Testis (tissue), 3 donors: ENCODE data around the gene IL13. TPM values are rescaled to one million over a fixed set of nuclear protein-coding genes. Genes with fewer than 3 reads are reported as not detected.
"Not testable (repeated sequence)": the region's sequence is repeated elsewhere in the genome, so short reads cannot be mapped to it uniquely, and the experiment has no call there.

Source experiments
- DNase-seq: peaks from one replicate; pipeline ENCODE4 v3.0.0-alpha.2; 2019
- H3K27ac ChIP-seq, 2 donors: fragments of 200-600 bp; sonication (generic); one replicate each; pipeline ENCODE4 v1.5.1; 2019
- H3K27me3 ChIP-seq: fragments of 200-600 bp; sonication (generic); one replicate; pipeline ENCODE4 v1.5.1; 2019
- H3K36me3 ChIP-seq: fragments of 200-600 bp; sonication (generic); one replicate; pipeline ENCODE4 v1.5.1; 2017; ENCODE audit warnings: low read depth; ENCODE audit errors: missing control alignments
- H3K4me1 ChIP-seq: fragments of 200-600 bp; sonication (generic); one replicate; pipeline ENCODE4 v1.5.1; 2019
- H3K4me3 ChIP-seq, 2 donors: fragments of 200-600 bp; sonication (generic); one replicate each; pipeline ENCODE4 v1.5.1; 2017 to 2019
- H3K9me3 ChIP-seq: fragments of 200-600 bp; sonication (generic); one replicate; pipeline ENCODE4 v1.5.1; 2017
- CTCF ChIP-seq, 3 experiments: fragments of 450-650 bp in 2 of 3; fragments of 200-600 bp in 1 of 3; sonication (generic) in 1 of 3; IDR thresholded peaks; one replicate each; pipeline ENCODE4 v1.5.1; 2016 to 2019; ENCODE audit warnings: antibody characterized with exemption in 3 of 3, mild to moderate bottlenecking in 2 of 3, moderate library complexity in 1 of 3
- POLR2A ChIP-seq: fragments of 450-650 bp; IDR thresholded peaks from one replicate; pipeline ENCODE4 v1.6.1; 2017; ENCODE audit warnings: antibody characterized with exemption, mild to moderate bottlenecking, moderate library complexity
- WGBS, 2 donors: methylation state at CpG; one replicate each; pipeline ENCODE4 v1.1.5; 2018; 5-methylcytosine and 5-hydroxymethylcytosine counted together
- intact Hi-C: fragments of 100-400 bp; cut with DNase I; formaldehyde crosslinking; loops from one replicate; pipeline ENCODE4 v1.15.1; 2023; ENCODE audit warnings: low total_unique reads
- polyA plus RNA-seq: library from polyadenylated mRNA; stranded (reverse); fragments of 350-450 nt; fragmentation: Illumina TruSeq; extraction: RNeasy Lipid Tissue Mini Kit (QIAGEN cat#74804); gene quantifications from one replicate; pipeline ENCODE4 v1.2.3, GENCODE V29; 2014; ENCODE audit warnings: low read depth, low replicate concordance; ENCODE audit not compliant: insufficient read depth
- total RNA-seq, 2 donors: library from RNA; depleted of rRNA; stranded (reverse); fragments of >200 nt; gene quantifications; one replicate each; pipeline ENCODE4 v1.2.3, GENCODE V29; 2016

Gene IL13
- total and polyA plus RNA-seq, 3 donors from 2014 or later, result 17.3 to 73.4 (median 25.0) TPM

GRCh38 chr5:132622608-132623007 is 35.4 kb upstream of the IL13 start:
- no peak for TF ChIP-seq CTCF (IDR thresholded peaks at IDR 0.05)
- no peak overlapping the region for H3K4me3 ChIP-seq
- intact Hi-C loops, result no loop called here
- H3K27ac ChIP-seq, result no peak overlapping the region
- DNase-seq, result no peak
- H3K9me3 ChIP-seq, result no peaks in the 10 kb centered on the region
- no peaks in the 10 kb centered on the region for H3K36me3 ChIP-seq
- H3K27me3 ChIP-seq, result no peaks in the 10 kb centered on the region
- H3K4me1 ChIP-seq, result no peaks in the 10 kb centered on the region

- Histone ChIP-seq H3K36me3 (no peaks in the 10 kb centered on the region), H3K27me3 (no peaks in the 10 kb centered on the region), H3K9me3 (no peaks in the 10 kb centered on the region), H3K4me3 (no peak overlapping the region), H3K4me1 (no peaks in the 10 kb centered on the region), H3K27ac (no peak overlapping the region)
- intact Hi-C loops, result no loop called here
- no peak for DNase-seq
- WGBS, 2 donors, result 88 to 94% methylated on average over 2 of the region's 2 CpGs
- TF ChIP-seq CTCF (IDR thresholded peaks at IDR 0.05), result no peak
- TF ChIP-seq POLR2A, result no peak
Observed at GRCh38 chr5:132627470-132627869, 30.5 kb upstream of the IL13 start.

GRCh38 chr5:132628814-132629213 is 29.2 kb upstream of the IL13 start:
- TF ChIP-seq CTCF (IDR thresholded peaks at IDR 0.05), result no peak
- TF ChIP-seq POLR2A, result no peak
- Histone ChIP-seq H3K27me3 (no peaks in the 10 kb centered on the region), H3K36me3 (no peaks in the 10 kb centered on the region), H3K27ac (no peak overlapping the region), H3K4me1 (no peaks in the 10 kb centered on the region), H3K4me3 (no peak overlapping the region), H3K9me3 (no peaks in the 10 kb centered on the region)
- 93 to 99% methylated on average over 2 of the region's 2 CpGs for WGBS, 2 donors
- intact Hi-C loops, result no loop called here
- no peak for DNase-seq

- Histone ChIP-seq H3K27ac (no peak overlapping the region), H3K4me1 (no peaks in the 10 kb centered on the region), H3K9me3 (no peaks in the 10 kb centered on the region), H3K36me3 (no peaks in the 10 kb centered on the region), H3K4me3 (no peak overlapping the region), H3K27me3 (no peaks in the 10 kb centered on the region)
- 92 to 97% methylated on average over 5 of the region's 5 CpGs for WGBS, 2 donors
- no peak for TF ChIP-seq POLR2A
- no peak for TF ChIP-seq CTCF (IDR thresholded peaks at IDR 0.05)
- DNase-seq, result no peak
- intact Hi-C loops, result no loop called here
Observed at GRCh38 chr5:132629230-132629944, 28.6 kb upstream of the IL13 start.

- H3K27me3 ChIP-seq, DNase-seq, intact Hi-C loops, H3K27ac ChIP-seq, H3K36me3 ChIP-seq, H3K9me3 ChIP-seq, H3K4me1 ChIP-seq, H3K4me3 ChIP-seq: not testable (repeated sequence)
- 91 to 98% methylated on average over 4 of the region's 4 CpGs for WGBS, 2 donors
Observed at GRCh38 chr5:132633587-132633986, 24.4 kb upstream of the IL13 start.
